PFSK-1 (cell line): Measurements from ENCODE around the gene RAP1GAP.

Source experiments
- REST ChIP-seq, 2 experiments: IDR thresholded peaks; 2 replicates each; pipeline versions ENCODE4 v1.6.1 to v1.8.0; 2011 to 2012; ENCODE audit warnings: low read depth in 2 of 2, low read length in 2 of 2, control low read depth in 1 of 2, inconsistent platforms in 1 of 2, mild to moderate bottlenecking in 1 of 2, moderate library complexity in 1 of 2; ENCODE audit not compliant: insufficient read depth in 1 of 2
- TAF1 ChIP-seq: IDR thresholded peaks from 2 replicates; pipeline ENCODE4 v1.6.1; 2012; ENCODE audit warnings: low read length, control low read depth, borderline replicate concordance; ENCODE audit not compliant: insufficient read depth

GRCh38 chr1:21564521-21565095, 104.5 kb downstream of the RAP1GAP start:
- TF ChIP-seq REST (IDR thresholded peaks at IDR 0.05; ENCODE audit: insufficient read depth in 1 of 2, low read depth in 2 of 2, low read length in 2 of 2) (no peak), TAF1 (no peak)
